ENCODE measurements around the gene BMP2K. TPM values are rescaled to one million over a fixed set of nuclear protein-coding genes. Genes with fewer than 3 reads are reported as not detected.

Gene BMP2K
- total RNA-seq, 1 experiment from 2014 or later = 45.6 TPM

GRCh38 chr4:78764498-78764961 is 11.6 kb upstream of the BMP2K start:
- H3K27me3 Mint-ChIP-seq (ENCODE audit: insufficient read depth, unreplicated experiment) = no peaks in the 10 kb centered on the region

DNA sequence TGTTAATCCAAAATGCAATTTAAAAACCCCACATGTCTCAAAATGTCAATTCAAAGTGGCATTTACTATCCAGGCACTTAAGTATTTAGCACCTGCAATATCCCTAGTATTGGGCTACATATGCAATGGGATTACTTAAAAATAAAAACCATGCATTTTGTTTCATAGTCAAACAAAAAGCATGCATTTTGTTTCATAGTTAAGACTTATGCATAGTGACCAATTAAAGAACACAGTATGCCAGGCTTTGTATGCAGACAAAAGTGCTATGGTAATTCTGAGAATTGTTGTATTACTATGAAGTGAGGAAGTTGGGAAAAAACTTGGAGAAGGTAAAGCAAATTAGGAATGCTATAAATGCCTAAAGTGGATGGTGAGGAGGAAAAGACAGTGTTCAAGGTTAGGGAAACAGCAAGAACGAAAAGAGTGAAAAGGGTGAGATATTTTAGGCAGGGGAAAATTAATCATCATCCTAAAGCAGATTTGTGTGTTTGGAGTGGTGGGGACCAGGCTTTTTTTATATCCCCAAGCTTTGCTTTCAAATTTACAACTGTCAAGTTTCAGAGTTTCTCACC is 10.6 kb upstream of the BMP2K start:
- Mint-ChIP-seq H3K4me3 (ENCODE audit: unreplicated experiment) (no peak overlapping the region), H3K9me3 (ENCODE audit: unreplicated experiment) (no peaks in the 10 kb centered on the region), H3K27ac (ENCODE audit: unreplicated experiment) (no peak overlapping the region), H3K4me1 (ENCODE audit: low read depth, unreplicated experiment) (no peaks in the 10 kb centered on the region), H3K36me3 (ENCODE audit: insufficient read depth, unreplicated experiment) (no peaks in the 10 kb centered on the region), H3K27me3 (ENCODE audit: insufficient read depth, unreplicated experiment) (no peaks in the 10 kb centered on the region)
- CTCF ChIA-PET = no interaction called here
- no peaks in the 10 kb centered on the region for H3K27me3 ChIP-seq (replicated peaks; ENCODE audit: control insufficient read depth, insufficient read depth, low read length)
- H3K4me1 ChIP-seq = no peaks in the 10 kb centered on the region
- no TSS peak for BruUV-seq (replicated peaks)
- H3K9me3 ChIP-seq = no peaks in the 10 kb centered on the region
- DNase-seq = no peak
- TF ChIP-seq CTCF (IDR thresholded peaks at IDR 0.05; ENCODE audit: insufficient read depth in 1 of 2, low read depth in 1 of 2, low read length in 1 of 2, severe bottlenecking in 1 of 2, unreplicated experiment in 1 of 2) = no peak
- intact Hi-C loops (cut with micrococcal nuclease; ENCODE audit: unreplicated experiment) = no loop called here
- no peaks in the 10 kb centered on the region for H3K36me3 ChIP-seq (ENCODE audit: control insufficient read depth, insufficient read depth, low read length)
- POLR2A ChIA-PET = no interaction called here
- H3K4me3 ChIP-seq (ENCODE audit: low read depth, low read length) = no peak overlapping the region

More at GRCh38 chr4:78764498-78764961, 11.6 kb upstream of the BMP2K start:
- Histone ChIP-seq H3K27me3 (replicated peaks; ENCODE audit: control insufficient read depth, insufficient read depth, low read length) (no peaks in the 10 kb centered on the region), H3K4me3 (ENCODE audit: low read depth, low read length) (no peak overlapping the region), H3K4me1 (no peaks in the 10 kb centered on the region), H3K36me3 (ENCODE audit: control insufficient read depth, insufficient read depth, low read length) (no peaks in the 10 kb centered on the region), H3K9me3 (no peaks in the 10 kb centered on the region)
- no peak overlapping the region for H3K27ac Mint-ChIP-seq (ENCODE audit: unreplicated experiment)
- H3K4me1 Mint-ChIP-seq (ENCODE audit: low read depth, unreplicated experiment) = no peaks in the 10 kb centered on the region
- BruUV-seq (replicated peaks) = no TSS peak
- TF ChIP-seq CTCF (IDR thresholded peaks at IDR 0.05; ENCODE audit: insufficient read depth in 1 of 2, low read depth in 1 of 2, low read length in 1 of 2, severe bottlenecking in 1 of 2, unreplicated experiment in 1 of 2) = no peak
- H3K9me3 Mint-ChIP-seq (ENCODE audit: unreplicated experiment) = no peaks in the 10 kb centered on the region
- no peaks in the 10 kb centered on the region for H3K36me3 Mint-ChIP-seq (ENCODE audit: insufficient read depth, unreplicated experiment)
- no peak for DNase-seq
- ChIA-PET POLR2A (no interaction called here), CTCF (no interaction called here)
- H3K4me3 Mint-ChIP-seq (ENCODE audit: unreplicated experiment) = no peak overlapping the region
- intact Hi-C loops (cut with micrococcal nuclease; ENCODE audit: unreplicated experiment) = no loop called here

DNA sequence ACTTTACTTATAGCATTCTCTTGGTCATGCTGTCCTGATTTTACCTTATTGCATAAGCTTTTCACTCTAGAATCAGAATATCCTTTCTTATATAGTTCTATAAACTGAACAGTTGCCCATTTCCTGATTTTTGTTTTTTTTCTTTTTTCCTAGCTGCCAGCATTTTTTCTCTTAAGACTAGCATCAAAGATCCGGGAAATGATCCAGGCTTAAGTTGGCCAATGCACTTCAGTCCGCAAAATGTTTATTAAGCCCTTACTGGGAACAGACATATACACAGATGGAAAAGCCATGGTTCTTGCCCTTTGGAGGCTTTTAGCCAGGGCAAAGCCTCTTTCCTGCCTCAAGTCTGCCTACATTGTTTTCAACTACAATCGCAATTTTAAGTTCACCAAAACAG is 10.1 kb upstream of the BMP2K start:
- DNase-seq = no peak
- BruUV-seq (replicated peaks) = no TSS peak
- CTCF ChIA-PET = no interaction called here
- H3K4me1 Mint-ChIP-seq (ENCODE audit: low read depth, unreplicated experiment) = no peaks in the 10 kb centered on the region
- Histone ChIP-seq H3K9me3 (no peaks in the 10 kb centered on the region), H3K27me3 (replicated peaks; ENCODE audit: control insufficient read depth, insufficient read depth, low read length) (no peaks in the 10 kb centered on the region), H3K4me1 (no peaks in the 10 kb centered on the region), H3K36me3 (ENCODE audit: control insufficient read depth, insufficient read depth, low read length) (no peaks in the 10 kb centered on the region), H3K4me3 (ENCODE audit: low read depth, low read length) (no peak overlapping the region)
- no peak overlapping the region for H3K4me3 Mint-ChIP-seq (ENCODE audit: unreplicated experiment)
- H3K36me3 Mint-ChIP-seq (ENCODE audit: insufficient read depth, unreplicated experiment) = no peaks in the 10 kb centered on the region
- H3K9me3 Mint-ChIP-seq (ENCODE audit: unreplicated experiment) = no peaks in the 10 kb centered on the region
- no peaks in the 10 kb centered on the region for H3K27me3 Mint-ChIP-seq (ENCODE audit: insufficient read depth, unreplicated experiment)
- no peak for TF ChIP-seq CTCF (IDR thresholded peaks at IDR 0.05; ENCODE audit: insufficient read depth in 1 of 2, low read depth in 1 of 2, low read length in 1 of 2, severe bottlenecking in 1 of 2, unreplicated experiment in 1 of 2)
- no peak overlapping the region for H3K27ac Mint-ChIP-seq (ENCODE audit: unreplicated experiment)
- intact Hi-C loops (cut with micrococcal nuclease; ENCODE audit: unreplicated experiment) = no loop called here
- POLR2A ChIA-PET = interaction anchor here (0.6 kb wide), 1 partner anchor 17 kb away, joined by 3 read pairs; no protein-coding TSS in a partner anchor
